Measurements from ENCODE around the gene FAM110C.

GRCh38 chr2:45342-46130 lies 769 bp downstream of the FAM110C start:
- TF ChIP-seq CTCF (IDR thresholded peaks at IDR 0.05) (no peak), ZFX (IDR thresholded peaks at IDR 0.05; ENCODE audit: borderline replicate concordance) (no peak)
